Hindlimb muscle (tissue), 1 donor: ENCODE data around the gene HHAT. TPM values are rescaled to one million over a fixed set of nuclear protein-coding genes. Genes with fewer than 3 reads are reported as not detected.

Experiments used
- DNase-seq: peaks from one replicate; pipeline ENCODE4 v3.0.0-alpha.2; 2013
- polyA plus RNA-seq: library from polyadenylated mRNA; unstranded; fragments of 120-200 nt; gene quantifications from one replicate; pipeline ENCODE4 v1.2.1, GENCODE V29; 2013; ENCODE audit not compliant: insufficient read length

The HHAT gene
- polyA plus RNA-seq, 1 donor: 4.6 TPM

- DNase-seq: no peak
Measured at GRCh38 chr1:210445931-210446330, 117.2 kb downstream of the HHAT start.

- DNase-seq: no peak
Measured at GRCh38 chr1:210446479-210446878, 117.8 kb downstream of the HHAT start.

- DNase-seq: no peak
Measured at GRCh38 chr1:210447456-210448057, 118.9 kb downstream of the HHAT start.

GRCh38 chr1:210448297-210448892 is 119.7 kb downstream of the HHAT start:
- DNase-seq: peak; percentile 56

- DNase-seq: no peak
Measured at GRCh38 chr1:210455840-210456603, 127.3 kb downstream of the HHAT start.

GRCh38 chr1:210456731-210457255 is 128.1 kb downstream of the HHAT start:
- DNase-seq: no peak

GRCh38 chr1:210457568-210457967 is 128.9 kb downstream of the HHAT start:
- no peak for DNase-seq

GRCh38 chr1:210464519-210465039 is 135.9 kb downstream of the HHAT start:
- DNase-seq: no peak

- DNase-seq: no peak
Measured at GRCh38 chr1:210465150-210465549, 136.4 kb downstream of the HHAT start.

GRCh38 chr1:210467440-210468043 is 138.8 kb downstream of the HHAT start:
- no peak for DNase-seq

- no peak for DNase-seq
Measured at GRCh38 chr1:210469441-210469840, 140.7 kb downstream of the HHAT start.

- no peak for DNase-seq
Measured at GRCh38 chr1:210475321-210475720, 146.6 kb downstream of the HHAT start.

GRCh38 chr1:210475806-210476205 is 147.1 kb downstream of the HHAT start:
- no peak for DNase-seq

GRCh38 chr1:210476730-210477129 is 148.0 kb downstream of the HHAT start:
- no peak for DNase-seq

- no peak for DNase-seq
Measured at GRCh38 chr1:210477328-210477924, 148.7 kb downstream of the HHAT start.

GRCh38 chr1:210478820-210479219 is 150.1 kb downstream of the HHAT start:
- DNase-seq: no peak

- no peak for DNase-seq
Measured at GRCh38 chr1:210482491-210482890, 153.8 kb downstream of the HHAT start.

- DNase-seq: no peak
Measured at GRCh38 chr1:210482945-210483617, 154.4 kb downstream of the HHAT start.

- DNase-seq: no peak
Measured at GRCh38 chr1:210483821-210484220, 155.1 kb downstream of the HHAT start.

- no peak for DNase-seq
Measured at GRCh38 chr1:210487021-210487420, 158.3 kb downstream of the HHAT start.

GRCh38 chr1:210489491-210489890 is 160.8 kb downstream of the HHAT start:
- peak; percentile 45 for DNase-seq

- DNase-seq: peak; percentile 19
Measured at GRCh38 chr1:210490781-210491180, 162.1 kb downstream of the HHAT start.
